Activated CD4-positive, CD25-positive, alpha-beta regulatory T cell treated with anti-CD3 and anti-CD28 coated beads, Interleukin-2, amount 50 U/mL, for 16 hours (primary cell): ENCODE results near the gene MCC.

Experiments used
- DNase-seq: peaks from one replicate; pipeline ENCODE4 v3.0.0-alpha.2; 2020; ENCODE audit warnings: low read depth, low spot score

The MCC gene

DNA sequence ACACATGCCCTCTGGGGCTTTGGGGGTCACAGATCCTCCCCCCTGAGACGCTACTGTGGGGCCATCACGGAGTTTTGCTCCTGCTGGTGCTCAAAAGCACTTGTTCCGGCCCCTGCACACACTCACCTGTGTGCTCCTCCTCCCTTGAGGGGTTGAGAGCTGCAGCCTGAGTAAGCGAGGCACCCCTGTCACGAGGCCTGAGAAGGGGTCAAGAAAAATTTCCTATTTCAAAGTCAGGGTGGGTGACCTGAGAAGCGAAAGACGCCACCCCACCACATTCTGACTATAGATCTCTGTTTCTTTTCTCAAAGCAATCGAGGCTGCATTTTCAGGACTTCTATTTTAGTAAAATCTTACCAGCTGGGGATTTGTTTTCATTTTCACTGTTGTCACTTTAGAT is 373.2 kb downstream of the MCC start:
- DNase-seq: no peak

DNA sequence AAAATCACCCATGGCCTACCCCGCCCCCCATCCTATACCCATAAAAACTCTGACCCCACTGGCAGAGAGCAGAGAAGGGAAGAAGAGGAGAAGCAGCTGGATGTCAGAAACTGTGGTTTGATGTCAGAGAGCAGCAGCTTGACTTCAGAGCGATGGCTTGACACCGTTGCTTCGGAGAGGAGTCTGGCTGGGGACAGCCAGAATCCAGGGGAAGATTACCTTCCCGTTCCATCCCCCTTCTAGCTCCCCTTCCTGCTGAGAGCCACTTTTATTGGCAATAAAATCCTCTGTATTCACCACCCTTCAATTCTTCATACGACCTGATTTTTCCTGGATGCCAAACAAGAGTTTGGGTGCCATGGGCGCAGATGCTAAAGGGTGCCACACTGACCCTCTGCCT is 373.7 kb downstream of the MCC start:
- DNase-seq: no peak

- no peak for DNase-seq
These were observed 375.8 kb downstream of the MCC start for GRCh38 chr5:113112435-113112834.

DNA sequence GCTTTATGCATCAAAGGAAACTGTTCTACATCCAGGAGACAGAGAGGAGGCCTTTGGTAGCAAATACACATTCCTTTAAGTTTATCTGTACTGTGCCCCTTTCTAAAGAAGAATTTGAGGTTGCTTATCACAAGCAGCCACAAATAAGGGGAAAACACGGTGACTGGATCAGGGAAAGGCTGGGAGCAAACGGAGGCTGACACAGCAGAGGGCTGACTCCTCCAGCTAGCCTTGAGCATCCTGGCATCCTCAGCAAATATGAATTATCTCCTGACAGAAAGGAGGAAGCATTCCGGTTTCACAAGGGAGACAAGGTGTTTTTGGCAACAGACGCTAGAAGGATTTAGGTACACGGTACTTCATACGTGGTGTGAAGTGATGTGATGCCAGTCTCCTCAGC is 378.1 kb downstream of the MCC start:
- DNase-seq: no peak

DNA sequence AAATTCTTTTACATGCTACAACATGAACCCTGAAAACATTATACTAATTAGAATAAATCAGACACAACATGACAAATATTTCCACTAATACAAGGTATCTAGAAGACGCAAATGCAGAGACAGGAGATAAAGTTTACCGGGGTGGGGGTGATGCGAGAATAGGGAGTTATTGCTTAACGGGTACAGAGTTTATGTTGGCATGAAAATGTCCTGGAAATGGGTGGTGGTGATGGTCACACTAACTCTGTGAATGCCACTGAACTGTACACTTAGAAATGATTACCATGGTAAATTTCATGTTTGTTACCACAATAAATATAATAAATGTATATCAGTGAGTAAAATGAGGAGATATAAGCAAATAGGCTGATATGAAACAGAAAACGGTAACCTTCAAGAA is 378.9 kb downstream of the MCC start:
- DNase-seq: no peak

- DNase-seq: no peak
These were observed 379.8 kb downstream of the MCC start for GRCh38 chr5:113108485-113108884.

GRCh38 chr5:113106821-113107220 is 381.4 kb downstream of the MCC start:
- DNase-seq: no peak

DNA sequence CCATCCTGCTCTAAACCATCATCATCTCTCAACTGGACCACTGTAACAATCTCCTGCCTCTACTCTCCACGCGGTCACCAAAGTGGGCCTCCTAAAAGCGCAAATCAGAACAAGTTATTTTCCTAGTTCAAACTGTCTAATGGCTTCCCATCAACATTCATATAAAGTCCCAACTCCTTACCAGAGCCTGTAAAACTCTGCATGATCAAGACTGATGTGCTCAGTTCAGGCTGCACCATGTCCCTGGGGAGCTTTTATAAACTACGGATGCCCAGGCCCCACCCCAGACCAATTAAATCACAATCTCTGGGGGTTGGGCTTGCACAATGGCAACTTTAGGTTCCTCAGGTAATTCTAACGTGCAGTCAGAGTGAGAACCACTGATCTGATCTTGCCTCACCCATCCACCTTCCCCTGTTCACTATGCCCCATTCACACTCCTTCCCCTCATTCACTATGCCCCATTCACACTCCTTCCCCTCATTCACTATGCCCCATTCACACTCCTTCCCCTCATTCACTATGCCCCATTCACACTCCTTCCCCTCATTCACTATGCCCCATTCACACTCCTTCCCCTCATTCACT is 382.5 kb downstream of the MCC start:
- no peak for DNase-seq

GRCh38 chr5:113103330-113103729 is 384.9 kb downstream of the MCC start:
- no peak for DNase-seq

GRCh38 chr5:113102121-113102531 is 386.1 kb downstream of the MCC start:
- DNase-seq: no peak

DNA sequence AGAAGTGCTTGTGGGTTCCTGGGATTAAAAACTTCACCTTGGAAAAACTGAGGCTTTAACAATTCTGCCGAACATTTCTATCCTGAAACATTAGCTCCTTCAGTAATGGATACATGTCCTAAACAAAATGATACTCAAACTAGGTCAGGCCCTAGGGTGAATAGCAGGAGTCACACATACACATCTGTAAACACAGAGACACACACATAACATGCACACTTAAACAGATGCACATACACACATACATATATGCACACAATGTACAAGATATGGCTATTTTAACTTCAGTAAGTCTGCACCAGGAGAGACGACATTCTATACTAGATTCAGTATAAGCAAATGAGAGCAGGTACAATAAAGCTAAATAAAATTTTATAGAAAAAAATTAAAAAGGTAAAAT is 387.3 kb downstream of the MCC start:
- no peak for DNase-seq

DNA sequence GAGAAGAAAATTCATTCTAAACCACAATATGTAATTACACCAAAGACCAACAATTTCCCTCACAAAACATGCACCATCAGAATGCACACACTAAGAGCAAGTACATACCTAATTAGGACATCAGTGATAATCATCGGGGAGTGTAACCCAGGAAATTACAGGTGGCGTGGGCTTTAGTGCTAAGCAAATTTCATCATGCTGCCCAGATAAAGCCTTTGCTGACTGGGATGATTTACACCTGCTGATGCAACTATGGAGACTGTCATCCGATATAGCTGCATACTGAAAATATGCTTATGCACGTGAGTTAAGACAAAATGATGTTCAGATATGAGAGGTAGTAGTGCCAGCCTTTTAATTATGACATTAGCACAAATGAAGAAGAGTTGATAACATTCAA is 388.4 kb downstream of the MCC start:
- no peak for DNase-seq

GRCh38 chr5:113098378-113098777 is 389.9 kb downstream of the MCC start:
- no peak for DNase-seq

- DNase-seq: no peak
These were observed 392.4 kb downstream of the MCC start for GRCh38 chr5:113095831-113096230.

- DNase-seq: no peak
These were observed 394.7 kb downstream of the MCC start for GRCh38 chr5:113093558-113093957.

DNA sequence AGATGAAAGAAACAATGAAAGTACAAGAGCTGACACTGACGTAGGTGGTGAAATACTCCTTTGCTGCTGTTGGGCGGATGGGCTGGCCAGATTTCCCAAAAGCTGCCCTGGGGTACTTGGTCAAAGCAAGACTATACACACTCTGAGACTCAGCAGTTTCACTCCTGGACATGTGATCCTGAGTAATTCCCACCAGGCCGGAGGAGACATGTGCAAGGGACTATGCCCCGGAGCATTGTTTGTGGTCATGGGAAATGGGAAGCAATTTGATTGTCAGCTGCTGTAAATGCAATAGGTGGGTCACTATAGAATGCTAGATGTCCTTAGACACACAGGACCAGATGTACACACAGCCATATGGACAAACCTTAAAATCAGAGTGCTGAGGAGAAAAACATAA is 395.6 kb downstream of the MCC start:
- DNase-seq: no peak

- no peak for DNase-seq
These were observed 396.6 kb downstream of the MCC start for GRCh38 chr5:113091622-113092021.

GRCh38 chr5:113090336-113091106 is 397.7 kb downstream of the MCC start:
- DNase-seq: no peak

- no peak for DNase-seq
These were observed 398.5 kb downstream of the MCC start for GRCh38 chr5:113089653-113090335.

GRCh38 chr5:113087976-113088514 is 400.2 kb downstream of the MCC start:
- DNase-seq: no peak

GRCh38 chr5:113085880-113086409 is 402.3 kb downstream of the MCC start:
- no peak for DNase-seq

- no peak for DNase-seq
These were observed 403.2 kb downstream of the MCC start for GRCh38 chr5:113085084-113085414.
